ENCODE results near the gene IL19. TPM values are rescaled to one million over a fixed set of nuclear protein-coding genes. Genes with fewer than 3 reads are reported as not detected.

IL19 gene
- total and polyA plus RNA-seq, 5 donors from 2014 or later = not detected

- no peaks in the 10 kb centered on the region for H3K36me3 Mint-ChIP-seq
- no peaks in the 10 kb centered on the region for H3K9me3 ChIP-seq (ENCODE audit: control insufficient read depth in 2 of 2, low read length in 2 of 2)
- no peaks in the 10 kb centered on the region for H3K9me3 Mint-ChIP-seq
- H3K27me3 ChIP-seq (ENCODE audit: control insufficient read depth, insufficient read depth, low read length) = no peaks in the 10 kb centered on the region
- no peaks in the 10 kb centered on the region for H3K36me3 ChIP-seq (ENCODE audit: control insufficient read depth, insufficient read depth, low read length)
- H3K4me3 ChIP-seq (ENCODE audit: low read depth, low read length) = peak overlapping the region; percentile 8
- H3K27me3 Mint-ChIP-seq = no peaks in the 10 kb centered on the region
- peaks cover 29 to 88% (median 65%) of the 10 kb centered on the region in 4 donors for H3K4me1 Mint-ChIP-seq
- H3K4me1 ChIP-seq (ENCODE audit: control insufficient read depth, insufficient read depth, low read length, poor library complexity, severe bottlenecking) = peaks cover 76% of the 10 kb centered on the region
- no peak for DNase-seq
- no peak for ATAC-seq (ENCODE audit: low read depth in 2 of 2)
- H3K4me3 Mint-ChIP-seq = peak overlapping the region; percentile 23 to 79 (median 52)
- peak overlapping the region; percentile 12 to 88 (median 87) for H3K27ac Mint-ChIP-seq
- peak overlapping the region; percentile 47 for H3K27ac ChIP-seq (ENCODE audit: insufficient read depth, low read length, poor library complexity, severe bottlenecking)
Measured at GRCh38 chr1:206768472-206769303, 1.9 kb upstream of the IL19 start.

- H3K9me3 ChIP-seq (ENCODE audit: control insufficient read depth in 2 of 2, low read length in 2 of 2) = no peaks in the 10 kb centered on the region
- no peaks in the 10 kb centered on the region for H3K27me3 ChIP-seq (ENCODE audit: control insufficient read depth, insufficient read depth, low read length)
- peak overlapping the region; percentile 47 for H3K27ac ChIP-seq (ENCODE audit: insufficient read depth, low read length, poor library complexity, severe bottlenecking)
- DNase-seq (peak in 2 of 3 donors; percentile 53 to 87), ATAC-seq (ENCODE audit: low read depth in 2 of 2) (peak; percentile 52 to 56)
- no peaks in the 10 kb centered on the region for H3K9me3 Mint-ChIP-seq
- peaks cover 29 to 88% (median 62%) of the 10 kb centered on the region in 4 donors for H3K4me1 Mint-ChIP-seq
- no peaks in the 10 kb centered on the region for H3K36me3 ChIP-seq (ENCODE audit: control insufficient read depth, insufficient read depth, low read length)
- peaks cover 76% of the 10 kb centered on the region for H3K4me1 ChIP-seq (ENCODE audit: control insufficient read depth, insufficient read depth, low read length, poor library complexity, severe bottlenecking)
- H3K4me3 ChIP-seq (ENCODE audit: low read depth, low read length) = peak overlapping the region; percentile 8
- no peaks in the 10 kb centered on the region for H3K36me3 Mint-ChIP-seq
- peak overlapping the region in 3 of 4 donors; percentile 36 to 79 (median 68) for H3K4me3 Mint-ChIP-seq
- no peaks in the 10 kb centered on the region for H3K27me3 Mint-ChIP-seq
- peak overlapping the region in 2 of 3 donors; percentile 87 to 88 for H3K27ac Mint-ChIP-seq
Measured at GRCh38 chr1:206769304-206769731, 1.3 kb upstream of the IL19 start.

- Histone ChIP-seq H3K4me1 (ENCODE audit: control insufficient read depth, insufficient read depth, low read length, poor library complexity, severe bottlenecking) (peaks cover 64% of the 10 kb centered on the region), H3K4me3 (ENCODE audit: low read depth, low read length) (no peak overlapping the region), H3K9me3 (ENCODE audit: control insufficient read depth in 2 of 2, low read length in 2 of 2) (no peaks in the 10 kb centered on the region), H3K27ac (ENCODE audit: insufficient read depth, low read length, poor library complexity, severe bottlenecking) (no peak overlapping the region), H3K27me3 (ENCODE audit: control insufficient read depth, insufficient read depth, low read length) (no peaks in the 10 kb centered on the region), H3K36me3 (ENCODE audit: control insufficient read depth, insufficient read depth, low read length) (no peaks in the 10 kb centered on the region)
- DNase-seq (no peak), ATAC-seq (ENCODE audit: low read depth in 2 of 2) (no peak)
- Mint-ChIP-seq H3K9me3 (peaks cover 0 to 1% (median 0%) of the 10 kb centered on the region in 7 donors), H3K4me3 (peak overlapping the region in 3 of 4 donors; percentile 18 to 69 (median 65)), H3K27ac (peak overlapping the region in 2 of 3 donors; percentile 85 to 87), H3K4me1 (peaks cover 24 to 76% (median 47%) of the 10 kb centered on the region in 4 donors), H3K27me3 (no peaks in the 10 kb centered on the region), H3K36me3 (no peaks in the 10 kb centered on the region)
Measured at GRCh38 chr1:206771338-206771692, 742 bp downstream of the IL19 start.

- Mint-ChIP-seq H3K27me3 (no peaks in the 10 kb centered on the region), H3K36me3 (no peaks in the 10 kb centered on the region), H3K9me3 (peaks cover 0 to 1% (median 0%) of the 10 kb centered on the region in 7 donors), H3K27ac (peak within 1 kb of the TSS in 2 of 3 donors; percentile 55 to 72), H3K4me3 (peak within 1 kb of the TSS in 3 of 4 donors; percentile 9 to 69 (median 18)), H3K4me1 (peaks cover 20 to 66% (median 38%) of the 10 kb centered on the region in 4 donors)
- Histone ChIP-seq H3K27me3 (ENCODE audit: control insufficient read depth, insufficient read depth, low read length) (no peaks in the 10 kb centered on the region), H3K27ac (ENCODE audit: insufficient read depth, low read length, poor library complexity, severe bottlenecking) (no peak within 1 kb of the TSS), H3K4me1 (ENCODE audit: control insufficient read depth, insufficient read depth, low read length, poor library complexity, severe bottlenecking) (peaks cover 53% of the 10 kb centered on the region), H3K9me3 (ENCODE audit: control insufficient read depth in 2 of 2, low read length in 2 of 2) (no peaks in the 10 kb centered on the region), H3K36me3 (ENCODE audit: control insufficient read depth, insufficient read depth, low read length) (no peaks in the 10 kb centered on the region), H3K4me3 (ENCODE audit: low read depth, low read length) (no peak within 1 kb of the TSS)
- ATAC-seq (ENCODE audit: low read depth in 2 of 2) = no peak
- no peak for DNase-seq
Measured at GRCh38 chr1:206772243-206772937, 1.8 kb downstream of the IL19 start, which contains the start of gene IL10. Gene IL10, minus strand, starts transcription at chr1:206772494. Its CDS starts 59 bp downstream, at chr1:206772435.

- Mint-ChIP-seq H3K4me3 (no peak overlapping the region), H3K36me3 (no peaks in the 10 kb centered on the region), H3K9me3 (peaks cover 0 to 1% (median 0%) of the 10 kb centered on the region in 7 donors), H3K27ac (no peak overlapping the region), H3K27me3 (no peaks in the 10 kb centered on the region), H3K4me1 (peaks cover 20 to 53% (median 30%) of the 10 kb centered on the region in 4 donors)
- H3K36me3 ChIP-seq (ENCODE audit: control insufficient read depth, insufficient read depth, low read length) = no peaks in the 10 kb centered on the region
- H3K27me3 ChIP-seq (ENCODE audit: control insufficient read depth, insufficient read depth, low read length) = no peaks in the 10 kb centered on the region
- DNase-seq (no peak), ATAC-seq (ENCODE audit: low read depth in 2 of 2) (no peak)
- H3K9me3 ChIP-seq (ENCODE audit: control insufficient read depth in 2 of 2, low read length in 2 of 2) = no peaks in the 10 kb centered on the region
- peaks cover 39% of the 10 kb centered on the region for H3K4me1 ChIP-seq (ENCODE audit: control insufficient read depth, insufficient read depth, low read length, poor library complexity, severe bottlenecking)
- no peak overlapping the region for H3K4me3 ChIP-seq (ENCODE audit: low read depth, low read length)
- H3K27ac ChIP-seq (ENCODE audit: insufficient read depth, low read length, poor library complexity, severe bottlenecking) = no peak overlapping the region
Measured at GRCh38 chr1:206774093-206774492, 3.5 kb downstream of the IL19 start.

- Histone ChIP-seq H3K27ac (ENCODE audit: insufficient read depth, low read length, poor library complexity, severe bottlenecking) (no peak overlapping the region), H3K4me1 (ENCODE audit: control insufficient read depth, insufficient read depth, low read length, poor library complexity, severe bottlenecking) (peaks cover 18% of the 10 kb centered on the region), H3K9me3 (ENCODE audit: control insufficient read depth in 2 of 2, low read length in 2 of 2) (no peaks in the 10 kb centered on the region), H3K36me3 (ENCODE audit: control insufficient read depth, insufficient read depth, low read length) (no peaks in the 10 kb centered on the region), H3K4me3 (ENCODE audit: low read depth, low read length) (no peak overlapping the region), H3K27me3 (ENCODE audit: control insufficient read depth, insufficient read depth, low read length) (no peaks in the 10 kb centered on the region)
- Mint-ChIP-seq H3K4me3 (no peak overlapping the region), H3K27me3 (no peaks in the 10 kb centered on the region), H3K36me3 (no peaks in the 10 kb centered on the region), H3K9me3 (peaks cover 0 to 3% (median 0%) of the 10 kb centered on the region in 7 donors), H3K27ac (peak overlapping the region in 1 of 3 donors; percentile 47), H3K4me1 (peaks cover 6 to 32% (median 11%) of the 10 kb centered on the region in 4 donors)
- DNase-seq = no peak
- no peak for ATAC-seq (ENCODE audit: low read depth in 2 of 2)
Measured at GRCh38 chr1:206776229-206776628, 5.7 kb downstream of the IL19 start.

GRCh38 chr1:206778031-206778430 is 7.5 kb downstream of the IL19 start:
- no peak overlapping the region for H3K27ac Mint-ChIP-seq
- no peak for ATAC-seq (ENCODE audit: low read depth in 2 of 2)
- no peaks in the 10 kb centered on the region for H3K27me3 ChIP-seq (ENCODE audit: control insufficient read depth, insufficient read depth, low read length)
- peaks cover 4 to 26% (median 7%) of the 10 kb centered on the region in 4 donors for H3K4me1 Mint-ChIP-seq
- no peak overlapping the region for H3K27ac ChIP-seq (ENCODE audit: insufficient read depth, low read length, poor library complexity, severe bottlenecking)
- no peak overlapping the region for H3K4me3 Mint-ChIP-seq
- no peaks in the 10 kb centered on the region for H3K27me3 Mint-ChIP-seq
- no peak for DNase-seq
- peaks cover 9% of the 10 kb centered on the region for H3K4me1 ChIP-seq (ENCODE audit: control insufficient read depth, insufficient read depth, low read length, poor library complexity, severe bottlenecking)
- peaks cover 0 to 3% (median 0%) of the 10 kb centered on the region in 7 donors for H3K9me3 Mint-ChIP-seq
- H3K36me3 ChIP-seq (ENCODE audit: control insufficient read depth, insufficient read depth, low read length) = no peaks in the 10 kb centered on the region
- no peaks in the 10 kb centered on the region for H3K36me3 Mint-ChIP-seq
- no peak overlapping the region for H3K4me3 ChIP-seq (ENCODE audit: low read depth, low read length)
- H3K9me3 ChIP-seq (ENCODE audit: control insufficient read depth in 2 of 2, low read length in 2 of 2) = no peaks in the 10 kb centered on the region
